Psoas muscle (tissue), 8 donors: ENCODE data around the gene UGT2B11. TPM values are rescaled to one million over a fixed set of nuclear protein-coding genes. Genes with fewer than 3 reads are reported as not detected.
"Not testable (repeated sequence)": the region's sequence is repeated elsewhere in the genome, so short reads cannot be mapped to it uniquely, and the experiment has no call there.

Experiments
- ATAC-seq, 4 donors: fragments of 200-7000 bp; cut with Tn5 transposase; one replicate each; pipeline ENCODE4 v1.9.1; 2020; ENCODE audit warnings: moderate library complexity in 3 of 4, mild to moderate bottlenecking in 2 of 4
- DNase-seq, 2 donors: peaks; one replicate each; pipeline ENCODE4 v3.0.0-alpha.2; 2020
- H3K27ac ChIP-seq: fragments of 200-600 bp; one replicate; pipeline ENCODE4 v1.8.0; 2022
- H3K27me3 ChIP-seq, 3 donors: fragments of 200-600 bp in 1 of 3; one replicate each; pipeline versions ENCODE4 v1.6.1 to v1.8.0; 2013 to 2022; ENCODE audit warnings: low read length in 2 of 3, mild to moderate bottlenecking in 2 of 3, moderate library complexity in 1 of 3; ENCODE audit not compliant: insufficient read depth in 3 of 3
- H3K36me3 ChIP-seq, 2 donors: fragments of 200-600 bp in 1 of 2; one replicate each; pipeline versions ENCODE4 v1.6.1 to v1.8.0; 2013 to 2022; ENCODE audit warnings: low read depth in 1 of 2, mild to moderate bottlenecking in 1 of 2, moderate library complexity in 1 of 2; ENCODE audit not compliant: insufficient read depth in 1 of 2
- H3K4me1 ChIP-seq: fragments of 200-600 bp; one replicate; pipeline ENCODE4 v1.8.0; 2022
- H3K4me3 ChIP-seq: fragments of 200-600 bp; one replicate; pipeline ENCODE4 v1.8.0; 2022; ENCODE audit warnings: mild to moderate bottlenecking
- H3K9me3 ChIP-seq: fragments of 200-600 bp; one replicate; pipeline ENCODE4 v1.8.0; 2022
- WGBS, 3 donors: extraction: QIAGEN DNeasy Blood & Tissue Kit; methylation state at CpG; one replicate each; pipeline versions ENCODE4 v1.1.6 to v1.1.7; 2013; 5-methylcytosine and 5-hydroxymethylcytosine counted together
- intact Hi-C, 2 donors: fragments of 100-400 bp; cut with DNase I; formaldehyde crosslinking; loops; one replicate each; pipeline versions ENCODE4 v1.11.0 to v1.14.2; 2022
- long read RNA-seq, 2 donors: library from polyadenylated mRNA; unstranded; transcript quantifications; one replicate each; pipeline ENCODE4 v2.0.0, GENCODE V29; 2021
- polyA plus RNA-seq, 3 donors: library from polyadenylated mRNA; stranded (reverse); fragments of 200-250 nt; gene quantifications; one replicate each; pipeline ENCODE4 v1.2.3, GENCODE V29; 2013
- total RNA-seq, 4 donors: library from RNA; stranded (reverse); fragmentation: NEBNext Ultra II Directional in 2 of 4; extraction: Animal tissue kit (Norgen Biotek cat#: 25700) in 2 of 4; gene quantifications; one replicate each; pipeline versions ENCODE4 v1.2.1 to v1.2.4, GENCODE V29; 2021 to 2023
- TF ChIP-seq, protein P1 (sequence below): fragments of 200-600 bp; IDR thresholded peaks from one replicate; pipeline ENCODE4 v1.8.0; 2022; ENCODE audit warnings: antibody characterized with exemption
- donor health status: healthy with polysubstance abuse.
- donor health status: DM: no; HTN: no; CAD: no; lungs with moderate emphysema.
- donor health status: Bipolar disorder and iron deficiency.
- donor health status: healthy.
- donor health status: DM: yes; HTN: yes; CAD: no.
- donor health status: DM: no; HTN: no; CAD: no.
- donor health status: DM: no; HTN: no; CAD: no.
- donor health status: DM: yes; HTN: yes; CAD: no.

UGT2B11 gene
- total RNA-seq (not detected), polyA plus RNA-seq (not detected)
- long read RNA-seq, donor 1 = 0 reads
- long read RNA-seq, donor 2 = 0 reads

DNA sequence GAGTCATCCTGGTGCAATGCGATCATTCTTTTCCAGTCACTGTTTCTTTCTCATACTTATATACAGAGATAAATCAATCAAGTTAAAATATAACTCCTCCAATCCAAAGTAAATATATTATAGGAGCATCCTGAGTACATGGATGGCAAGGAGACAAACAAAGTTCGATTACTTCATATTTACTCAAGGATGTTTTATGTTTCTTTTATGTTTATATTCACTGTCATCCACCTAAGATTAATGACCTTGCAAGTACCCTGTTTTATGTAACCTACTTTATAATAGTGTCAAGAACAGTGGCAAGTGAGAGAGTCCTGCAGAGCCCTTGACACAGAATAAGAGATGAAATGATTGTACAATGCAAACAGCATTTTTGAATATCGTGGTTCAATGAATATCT is at the start of gene UGT2B11:
UGT2B11 (minus strand) TSS at position 33 of the 400 bp plus-strand sequence; CDS start at position 7, 26 bp downstream.
- Histone ChIP-seq H3K27ac (no peak within 1 kb of the TSS), H3K4me3 (no peak within 1 kb of the TSS), H3K36me3 (no peaks in the 10 kb centered on the region), H3K4me1 (no peaks in the 10 kb centered on the region), H3K27me3 (no peaks in the 10 kb centered on the region), H3K9me3 (no peaks in the 10 kb centered on the region)
- TF ChIP-seq, protein P1, sequence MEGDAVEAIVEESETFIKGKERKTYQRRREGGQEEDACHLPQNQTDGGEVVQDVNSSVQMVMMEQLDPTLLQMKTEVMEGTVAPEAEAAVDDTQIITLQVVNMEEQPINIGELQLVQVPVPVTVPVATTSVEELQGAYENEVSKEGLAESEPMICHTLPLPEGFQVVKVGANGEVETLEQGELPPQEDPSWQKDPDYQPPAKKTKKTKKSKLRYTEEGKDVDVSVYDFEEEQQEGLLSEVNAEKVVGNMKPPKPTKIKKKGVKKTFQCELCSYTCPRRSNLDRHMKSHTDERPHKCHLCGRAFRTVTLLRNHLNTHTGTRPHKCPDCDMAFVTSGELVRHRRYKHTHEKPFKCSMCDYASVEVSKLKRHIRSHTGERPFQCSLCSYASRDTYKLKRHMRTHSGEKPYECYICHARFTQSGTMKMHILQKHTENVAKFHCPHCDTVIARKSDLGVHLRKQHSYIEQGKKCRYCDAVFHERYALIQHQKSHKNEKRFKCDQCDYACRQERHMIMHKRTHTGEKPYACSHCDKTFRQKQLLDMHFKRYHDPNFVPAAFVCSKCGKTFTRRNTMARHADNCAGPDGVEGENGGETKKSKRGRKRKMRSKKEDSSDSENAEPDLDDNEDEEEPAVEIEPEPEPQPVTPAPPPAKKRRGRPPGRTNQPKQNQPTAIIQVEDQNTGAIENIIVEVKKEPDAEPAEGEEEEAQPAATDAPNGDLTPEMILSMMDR = no peak
- intact Hi-C loops = no loop called here
- WGBS, 3 donors = 71 to 84% (median 77%) methylated on average over 3 of the region's 3 CpGs
- ATAC-seq (no peak), DNase-seq (no peak)

DNA sequence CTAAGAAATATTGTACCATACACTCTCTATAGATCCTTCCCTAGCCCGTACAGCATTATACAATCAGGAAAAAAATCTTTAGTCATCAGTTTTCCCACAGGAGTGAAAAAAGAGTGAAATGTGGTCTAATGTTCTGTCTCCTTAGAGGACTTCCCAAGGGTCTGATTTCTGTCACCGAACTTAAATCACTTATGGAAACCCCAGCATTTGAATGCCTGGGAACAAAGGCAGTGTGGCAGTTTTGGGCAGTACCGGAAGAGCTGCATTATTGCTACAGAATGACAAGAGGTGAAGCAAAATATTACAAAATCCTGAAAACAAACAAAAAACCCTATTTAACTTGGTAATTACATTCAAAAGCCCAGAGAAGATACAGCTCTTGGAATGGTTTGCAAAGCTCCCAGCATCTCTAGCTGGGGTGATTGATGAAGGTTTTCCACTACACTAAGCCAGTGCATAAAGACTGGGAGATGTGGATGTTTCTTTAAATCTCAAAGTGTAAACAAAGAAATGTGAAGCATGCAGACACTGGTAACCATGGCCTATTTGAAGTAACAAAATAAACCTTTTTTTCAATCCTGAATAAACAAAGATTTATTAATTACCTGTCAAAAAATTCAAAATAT is 38.7 kb upstream of the UGT2B11 start:
- ATAC-seq, intact Hi-C loops, H3K27me3 ChIP-seq, DNase-seq, H3K4me3 ChIP-seq, H3K36me3 ChIP-seq, H3K27ac ChIP-seq, H3K9me3 ChIP-seq, H3K4me1 ChIP-seq: not testable (repeated sequence)
- WGBS, 3 donors = 49 to 62% (median 54%) methylated on average over 3 of the region's 3 CpGs

GRCh38 chr4:69250884-69251283 is 36.3 kb upstream of the UGT2B11 start:
- H3K36me3 ChIP-seq, DNase-seq, H3K9me3 ChIP-seq, H3K4me3 ChIP-seq, intact Hi-C loops, H3K4me1 ChIP-seq, H3K27ac ChIP-seq, ATAC-seq, H3K27me3 ChIP-seq: not testable (repeated sequence)
- WGBS, 3 donors = 74 to 83% (median 82%) methylated on average over 2 of the region's 2 CpGs

DNA sequence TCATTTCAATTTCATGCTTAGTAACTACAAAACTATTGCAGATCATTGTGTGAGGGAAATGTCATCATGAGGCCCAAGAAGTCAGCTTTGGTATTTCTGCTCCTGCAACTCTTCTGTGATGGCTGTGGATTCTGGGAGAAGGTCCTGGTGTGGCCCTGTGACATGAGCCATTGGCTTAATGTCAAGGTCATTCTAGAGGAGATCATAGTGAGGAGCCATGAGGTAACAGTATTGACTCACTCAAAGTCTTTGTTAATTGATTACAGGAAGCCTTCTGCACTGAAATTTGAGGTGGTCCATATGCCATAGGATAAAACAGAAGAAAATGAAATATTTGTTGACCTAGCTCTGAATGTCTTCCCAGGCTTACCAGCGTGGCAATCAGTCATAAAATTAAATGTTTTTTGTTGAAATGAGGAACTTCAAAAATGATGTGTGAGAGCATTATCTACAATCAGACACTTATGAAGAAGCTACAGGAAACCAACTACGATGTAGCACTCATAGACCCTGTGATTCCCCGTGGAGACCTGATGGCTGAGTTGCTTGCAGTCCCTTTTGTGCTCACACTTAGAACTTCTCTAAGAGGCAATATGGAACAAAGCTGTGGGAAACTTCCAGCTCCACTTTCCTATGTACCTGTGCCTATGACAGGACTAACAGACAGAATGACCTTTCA is 28.2 kb upstream of the UGT2B11 start:
- H3K36me3 ChIP-seq, H3K9me3 ChIP-seq, H3K27ac ChIP-seq, H3K4me3 ChIP-seq, intact Hi-C loops, ATAC-seq, H3K27me3 ChIP-seq, DNase-seq, H3K4me1 ChIP-seq: not testable (repeated sequence)
- WGBS, 3 donors = 69 to 73% (median 71%) methylated on average over 3 of the region's 3 CpGs

DNA sequence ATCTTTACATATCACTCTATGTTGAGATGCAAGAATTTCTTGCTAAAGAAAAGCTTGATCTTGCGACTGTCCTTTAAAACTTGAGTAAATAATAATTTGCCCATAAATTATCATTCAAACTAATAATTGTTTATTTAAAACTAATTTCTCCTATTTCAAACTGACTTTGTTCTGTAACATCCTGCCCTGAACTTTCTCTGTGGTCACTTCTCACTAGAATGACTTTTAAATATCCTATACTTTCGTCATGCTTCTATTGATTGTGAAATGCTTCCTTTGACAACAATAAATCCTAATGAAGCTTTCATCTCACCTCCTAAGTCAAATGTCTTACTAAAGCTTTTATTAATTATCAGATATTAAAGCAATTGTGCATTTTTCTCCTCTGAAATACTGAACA is 27.2 kb upstream of the UGT2B11 start:
- H3K27me3 ChIP-seq, H3K4me3 ChIP-seq, intact Hi-C loops, H3K36me3 ChIP-seq, H3K4me1 ChIP-seq, DNase-seq, H3K27ac ChIP-seq, ATAC-seq, H3K9me3 ChIP-seq: not testable (repeated sequence)
- 69 to 81% (median 77%) methylated on average over 2 of the region's 2 CpGs for WGBS, 3 donors

- intact Hi-C loops, H3K4me1 ChIP-seq, H3K27me3 ChIP-seq, H3K27ac ChIP-seq, H3K4me3 ChIP-seq, H3K36me3 ChIP-seq, H3K9me3 ChIP-seq, DNase-seq, ATAC-seq: not testable (repeated sequence)
- WGBS, 3 donors = 80 to 85% (median 83%) methylated on average over 3 of the region's 3 CpGs
Observed at GRCh38 chr4:69240787-69241186, 26.2 kb upstream of the UGT2B11 start.

GRCh38 chr4:69239557-69240168 is 25.1 kb upstream of the UGT2B11 start:
- TF ChIP-seq, protein P1 = no peak
- 79 to 88% (median 85%) methylated on average over 6 of the region's 6 CpGs for WGBS, 3 donors
- no peaks in the 10 kb centered on the region for H3K36me3 ChIP-seq
- H3K27me3 ChIP-seq = no peaks in the 10 kb centered on the region
- no peaks in the 10 kb centered on the region for H3K4me1 ChIP-seq
- H3K4me3 ChIP-seq = no peak overlapping the region
- H3K9me3 ChIP-seq = peaks cover 4% of the 10 kb centered on the region
- intact Hi-C loops = no loop called here
- ATAC-seq = no peak
- no peak for DNase-seq
- no peak overlapping the region for H3K27ac ChIP-seq
